Measurements from ENCODE around the gene BEST4. TPM values are rescaled to one million over a fixed set of nuclear protein-coding genes. Genes with fewer than 3 reads are reported as not detected.
A peak's percentile ranks its signal among the peaks of the same experiment; 100 is the strongest.

The BEST4 gene
- total and polyA plus RNA-seq, 2 of the 13 experiments (the other 11 are each of a cell fraction or from before 2014, with no cell fraction given) = 0.77 to 1.4 TPM

DNA sequence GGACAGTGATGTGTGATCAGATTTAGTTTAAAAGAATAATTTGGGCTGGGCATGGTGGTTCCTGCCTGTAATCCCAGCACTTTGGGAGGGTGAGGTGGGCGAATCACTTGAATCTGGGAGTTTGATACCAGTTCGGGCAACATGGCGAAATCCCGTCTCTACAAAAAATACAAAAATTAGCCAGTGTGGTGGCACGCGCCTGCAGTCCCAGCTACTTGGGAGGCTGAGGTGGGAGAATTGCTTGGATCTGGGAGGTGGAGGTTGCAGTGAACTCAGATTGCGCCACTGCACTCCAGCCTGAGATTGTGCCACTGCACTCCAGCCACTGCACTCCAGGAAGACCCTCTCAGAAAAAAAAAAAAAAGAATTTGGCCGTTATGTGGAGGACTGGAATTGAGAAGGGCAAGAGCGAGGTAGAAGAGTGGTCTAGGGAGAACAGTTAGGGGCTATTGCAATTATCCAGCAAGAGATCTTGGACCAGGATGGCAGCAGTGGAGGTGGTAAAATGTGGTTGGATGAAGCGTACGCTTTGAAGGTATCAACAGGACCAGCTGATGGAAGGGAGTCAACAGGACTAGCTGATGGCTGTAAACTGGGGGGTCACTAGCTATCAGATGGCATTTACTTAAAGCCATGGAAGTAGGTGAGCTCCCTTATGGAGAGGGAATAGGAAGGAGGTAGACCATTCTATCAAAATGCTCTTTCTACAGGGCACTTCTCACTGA, 30.0 kb upstream of the BEST4 start:
- BruUV-seq (replicated peaks) = no TSS peak
- H3K27ac ChIP-seq (ENCODE audit: extremely low read length, insufficient read depth, low read length) = no peak overlapping the region
- in situ Hi-C loops (cut with HindIII; ENCODE audit: extremely low pct_ligation_motif_present, low pct_unique_long_range_greater_than_20kb) (no loop called here), intact Hi-C loops (cut with micrococcal nuclease; ENCODE audit: unreplicated experiment) (loop anchor here (5.0 kb wide), 1 partner anchor 36 kb away; no protein-coding TSS in a partner anchor)
- ATAC-seq = no peak
- H4K20me1 ChIP-seq (ENCODE audit: insufficient read depth, low read length) = no peaks in the 10 kb centered on the region
- peaks cover 32% of the 10 kb centered on the region for H3K4me1 ChIP-seq (ENCODE audit: insufficient read depth, low read length)
- no peak for DNase-seq (ENCODE audit: low spot score)
- TF ChIP-seq ZNF12 (CRISPR knock-in tag; IDR thresholded peaks at IDR 0.05) (no peak), ZNF672 (CRISPR knock-in tag; IDR thresholded peaks at IDR 0.05) (no peak), ZNF460 (CRISPR knock-in tag; IDR thresholded peaks at IDR 0.05; ENCODE audit: borderline replicate concordance) (peak; percentile 47; the same call in 1 of the 2 replicates), CEBPB (IDR thresholded peaks at IDR 0.05; ENCODE audit: borderline replicate concordance, low read depth, low read length) (0 out of 2 replicates have a peak, but pooled peaks have one; percentile 18)
- TF ChIP-seq, protein P1, sequence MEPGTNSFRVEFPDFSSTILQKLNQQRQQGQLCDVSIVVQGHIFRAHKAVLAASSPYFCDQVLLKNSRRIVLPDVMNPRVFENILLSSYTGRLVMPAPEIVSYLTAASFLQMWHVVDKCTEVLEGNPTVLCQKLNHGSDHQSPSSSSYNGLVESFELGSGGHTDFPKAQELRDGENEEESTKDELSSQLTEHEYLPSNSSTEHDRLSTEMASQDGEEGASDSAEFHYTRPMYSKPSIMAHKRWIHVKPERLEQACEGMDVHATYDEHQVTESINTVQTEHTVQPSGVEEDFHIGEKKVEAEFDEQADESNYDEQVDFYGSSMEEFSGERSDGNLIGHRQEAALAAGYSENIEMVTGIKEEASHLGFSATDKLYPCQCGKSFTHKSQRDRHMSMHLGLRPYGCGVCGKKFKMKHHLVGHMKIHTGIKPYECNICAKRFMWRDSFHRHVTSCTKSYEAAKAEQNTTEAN (CRISPR knock-in tag; conservative IDR thresholded peaks at IDR 0.05) = no peak
- H3K9me3 ChIP-seq (ENCODE audit: low read length) = no peaks in the 10 kb centered on the region
- no peaks in the 10 kb centered on the region; a peak in 1 of 5 replicates for H3K36me3 ChIP-seq (replicated peaks in 1 of 2; ENCODE audit: control insufficient read depth in 1 of 2, insufficient read depth in 2 of 2, low read length in 2 of 2)
- WGBS (ENCODE audit: low lambda C conversion rate) = 93% methylated on average over 11 of the region's 11 CpGs
- no peak overlapping the region for H2AFZ ChIP-seq (ENCODE audit: low read length)
- no peaks in the 10 kb centered on the region for H3K79me2 ChIP-seq (ENCODE audit: insufficient read depth, low read length)
- FAIRE-seq = no peak
- H3K4me2 ChIP-seq (ENCODE audit: low read depth, low read length) = no peak overlapping the region
- no peaks in the 10 kb centered on the region for H3K27me3 ChIP-seq (ENCODE audit: control insufficient read depth in 1 of 2, insufficient read depth in 2 of 2, low read length in 2 of 2)
- no peak overlapping the region for H3K4me3 ChIP-seq (replicated peaks in 1 of 3; ENCODE audit: insufficient read depth in 1 of 3, low read depth in 2 of 3, low read length in 3 of 3)
- ChIA-PET POLR2A (interaction anchor here (1.2 to 11.3 kb wide), 6 partner anchors 8 to 87 kb away, joined by 3 to 570 read pairs (median 27); partner anchors contain the start of genes BTBD19, DYNLT4 and PLK3), CTCF (ENCODE audit: low intra/inter-chr PET ratio, low total read pairs) (no interaction called here)
- no peak overlapping the region for H3K9ac ChIP-seq (ENCODE audit: insufficient read depth, low read depth, low read length)

DNA sequence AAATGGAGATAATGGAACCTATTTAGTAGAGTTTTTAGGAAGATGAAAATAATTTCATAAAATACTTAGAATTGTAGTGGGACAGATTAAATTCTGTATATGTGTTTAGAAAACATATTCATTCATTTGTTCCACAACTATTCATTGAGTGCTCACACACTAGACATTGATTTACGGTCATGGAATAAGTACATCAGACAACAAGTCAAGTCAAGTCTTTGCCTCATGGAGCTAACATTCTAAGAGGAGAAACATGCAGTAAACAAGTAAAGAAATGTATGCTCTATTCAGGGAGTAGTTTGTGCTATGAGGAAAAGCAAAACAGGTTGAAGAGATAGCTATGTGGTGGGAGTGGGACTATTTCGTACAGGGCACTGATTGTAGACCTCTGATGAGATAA, 29.3 kb upstream of the BEST4 start:
- no peaks in the 10 kb centered on the region for H3K9me3 ChIP-seq (ENCODE audit: low read length)
- no peaks in the 10 kb centered on the region; a peak in 1 of 5 replicates for H3K36me3 ChIP-seq (replicated peaks in 1 of 2; ENCODE audit: control insufficient read depth in 1 of 2, insufficient read depth in 2 of 2, low read length in 2 of 2)
- DNase-seq (ENCODE audit: low spot score) (no peak), FAIRE-seq (no peak), ATAC-seq (no peak)
- H3K4me2 ChIP-seq (ENCODE audit: low read depth, low read length) = no peak overlapping the region
- ChIA-PET POLR2A (interaction anchor here (1.2 to 11.3 kb wide), 4 partner anchors 8 to 87 kb away, joined by 3 to 570 read pairs (median 94); partner anchors contain the start of genes BTBD19, DYNLT4 and PLK3), CTCF (ENCODE audit: low intra/inter-chr PET ratio, low total read pairs) (no interaction called here)
- 98% methylated on average over 2 of the region's 2 CpGs for WGBS (ENCODE audit: low lambda C conversion rate)
- BruUV-seq (replicated peaks) = no TSS peak
- H3K27me3 ChIP-seq (ENCODE audit: control insufficient read depth in 1 of 2, insufficient read depth in 2 of 2, low read length in 2 of 2) = no peaks in the 10 kb centered on the region
- no peaks in the 10 kb centered on the region for H4K20me1 ChIP-seq (ENCODE audit: insufficient read depth, low read length)
- peaks cover 38% of the 10 kb centered on the region for H3K4me1 ChIP-seq (ENCODE audit: insufficient read depth, low read length)
- intact Hi-C loops (cut with micrococcal nuclease; ENCODE audit: unreplicated experiment) = loop anchor here (5.0 kb wide), 1 partner anchor 35 kb away; no protein-coding TSS in a partner anchor
- H3K4me3 ChIP-seq (replicated peaks in 1 of 3; ENCODE audit: insufficient read depth in 1 of 3, low read depth in 2 of 3, low read length in 3 of 3) = no peak overlapping the region
- no peak overlapping the region for H2AFZ ChIP-seq (ENCODE audit: low read length)
- H3K79me2 ChIP-seq (ENCODE audit: insufficient read depth, low read length) = no peaks in the 10 kb centered on the region
- no peak overlapping the region for H3K27ac ChIP-seq (ENCODE audit: extremely low read length, insufficient read depth, low read length)
- H3K9ac ChIP-seq (ENCODE audit: insufficient read depth, low read depth, low read length) = no peak overlapping the region
- in situ Hi-C loops (cut with HindIII; ENCODE audit: extremely low pct_ligation_motif_present, low pct_unique_long_range_greater_than_20kb) = no loop called here
- TF ChIP-seq, protein P2, sequence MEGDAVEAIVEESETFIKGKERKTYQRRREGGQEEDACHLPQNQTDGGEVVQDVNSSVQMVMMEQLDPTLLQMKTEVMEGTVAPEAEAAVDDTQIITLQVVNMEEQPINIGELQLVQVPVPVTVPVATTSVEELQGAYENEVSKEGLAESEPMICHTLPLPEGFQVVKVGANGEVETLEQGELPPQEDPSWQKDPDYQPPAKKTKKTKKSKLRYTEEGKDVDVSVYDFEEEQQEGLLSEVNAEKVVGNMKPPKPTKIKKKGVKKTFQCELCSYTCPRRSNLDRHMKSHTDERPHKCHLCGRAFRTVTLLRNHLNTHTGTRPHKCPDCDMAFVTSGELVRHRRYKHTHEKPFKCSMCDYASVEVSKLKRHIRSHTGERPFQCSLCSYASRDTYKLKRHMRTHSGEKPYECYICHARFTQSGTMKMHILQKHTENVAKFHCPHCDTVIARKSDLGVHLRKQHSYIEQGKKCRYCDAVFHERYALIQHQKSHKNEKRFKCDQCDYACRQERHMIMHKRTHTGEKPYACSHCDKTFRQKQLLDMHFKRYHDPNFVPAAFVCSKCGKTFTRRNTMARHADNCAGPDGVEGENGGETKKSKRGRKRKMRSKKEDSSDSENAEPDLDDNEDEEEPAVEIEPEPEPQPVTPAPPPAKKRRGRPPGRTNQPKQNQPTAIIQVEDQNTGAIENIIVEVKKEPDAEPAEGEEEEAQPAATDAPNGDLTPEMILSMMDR (CRISPR knock-in tag; IDR thresholded peaks at IDR 0.05) = no peak
- TF ChIP-seq, protein P3, sequence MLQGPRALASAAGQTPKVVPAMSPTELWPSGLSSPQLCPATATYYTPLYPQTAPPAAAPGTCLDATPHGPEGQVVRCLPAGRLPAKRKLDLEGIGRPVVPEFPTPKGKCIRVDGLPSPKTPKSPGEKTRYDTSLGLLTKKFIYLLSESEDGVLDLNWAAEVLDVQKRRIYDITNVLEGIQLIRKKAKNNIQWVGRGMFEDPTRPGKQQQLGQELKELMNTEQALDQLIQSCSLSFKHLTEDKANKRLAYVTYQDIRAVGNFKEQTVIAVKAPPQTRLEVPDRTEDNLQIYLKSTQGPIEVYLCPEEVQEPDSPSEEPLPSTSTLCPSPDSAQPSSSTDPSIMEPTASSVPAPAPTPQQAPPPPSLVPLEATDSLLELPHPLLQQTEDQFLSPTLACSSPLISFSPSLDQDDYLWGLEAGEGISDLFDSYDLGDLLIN (CRISPR knock-in tag; IDR thresholded peaks at IDR 0.05; ENCODE audit: borderline replicate concordance) = no peak
- no peak for TF ChIP-seq PHF20 (CRISPR knock-in tag; IDR thresholded peaks at IDR 0.05)
- no peak for TF ChIP-seq SAP130 (CRISPR knock-in tag; IDR thresholded peaks at IDR 0.05; ENCODE audit: low read depth)

All from HepG2 (cell line).